AG09319 (cell line): ENCODE results near the gene NOTUM.

Source experiments
- DNase-seq: peaks from one replicate; pipeline ENCODE4 v3.0.0-alpha.2; 2010; ENCODE audit warnings: low read depth; ENCODE audit errors: extremely low read depth
- TF ChIP-seq, protein P1 (sequence below): IDR thresholded peaks from 2 replicates; pipeline ENCODE4 v1.5.1; 2011; ENCODE audit warnings: low read depth, mild to moderate bottlenecking, inconsistent platforms, low read length, moderate library complexity

Gene NOTUM

DNA sequence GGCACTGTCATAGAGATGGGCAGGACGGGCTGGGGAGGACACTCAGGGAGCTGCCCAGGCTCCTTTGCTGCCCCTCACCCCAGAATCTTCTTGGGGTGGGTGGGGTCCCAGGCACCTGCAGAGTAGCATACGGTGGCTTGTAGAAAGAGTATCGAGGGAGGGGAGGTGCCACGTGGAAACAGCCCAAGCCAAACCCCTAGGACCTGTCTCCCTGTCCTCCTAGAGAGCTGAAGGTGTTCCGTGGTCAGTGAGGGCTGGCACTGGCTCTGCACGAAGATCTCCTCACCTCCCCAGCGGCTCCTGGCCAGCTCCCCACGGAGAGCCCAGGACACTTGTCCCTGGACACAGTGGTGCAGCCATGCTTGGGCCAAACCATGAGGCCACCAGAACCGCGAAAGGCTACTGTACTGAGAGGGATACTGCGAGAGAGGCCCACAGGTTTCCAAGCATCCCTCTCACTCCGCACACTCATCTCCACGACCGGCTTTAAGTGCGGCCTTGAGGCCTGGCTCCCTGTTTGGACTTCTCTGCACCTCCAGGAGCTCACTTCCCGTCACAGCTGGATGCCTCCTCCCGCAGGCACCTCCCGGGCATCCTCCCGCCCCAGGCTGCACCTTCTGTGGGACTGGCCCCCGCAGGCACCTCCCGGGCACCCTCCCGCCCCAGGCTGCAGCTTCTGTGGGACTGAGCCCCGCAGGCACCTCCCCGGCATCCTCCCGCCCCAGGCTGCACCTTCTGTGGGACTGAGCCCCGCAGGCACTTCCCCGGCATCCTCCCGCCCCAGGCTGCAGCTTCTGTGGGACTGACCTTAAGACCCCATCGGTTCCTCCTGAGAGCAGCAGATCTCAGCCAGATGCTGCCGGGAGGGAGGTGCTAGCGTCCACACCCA is 31.5 kb downstream of the NOTUM start:
- DNase-seq, result no peak
- TF ChIP-seq, protein P1, sequence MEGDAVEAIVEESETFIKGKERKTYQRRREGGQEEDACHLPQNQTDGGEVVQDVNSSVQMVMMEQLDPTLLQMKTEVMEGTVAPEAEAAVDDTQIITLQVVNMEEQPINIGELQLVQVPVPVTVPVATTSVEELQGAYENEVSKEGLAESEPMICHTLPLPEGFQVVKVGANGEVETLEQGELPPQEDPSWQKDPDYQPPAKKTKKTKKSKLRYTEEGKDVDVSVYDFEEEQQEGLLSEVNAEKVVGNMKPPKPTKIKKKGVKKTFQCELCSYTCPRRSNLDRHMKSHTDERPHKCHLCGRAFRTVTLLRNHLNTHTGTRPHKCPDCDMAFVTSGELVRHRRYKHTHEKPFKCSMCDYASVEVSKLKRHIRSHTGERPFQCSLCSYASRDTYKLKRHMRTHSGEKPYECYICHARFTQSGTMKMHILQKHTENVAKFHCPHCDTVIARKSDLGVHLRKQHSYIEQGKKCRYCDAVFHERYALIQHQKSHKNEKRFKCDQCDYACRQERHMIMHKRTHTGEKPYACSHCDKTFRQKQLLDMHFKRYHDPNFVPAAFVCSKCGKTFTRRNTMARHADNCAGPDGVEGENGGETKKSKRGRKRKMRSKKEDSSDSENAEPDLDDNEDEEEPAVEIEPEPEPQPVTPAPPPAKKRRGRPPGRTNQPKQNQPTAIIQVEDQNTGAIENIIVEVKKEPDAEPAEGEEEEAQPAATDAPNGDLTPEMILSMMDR, result no peak

DNA sequence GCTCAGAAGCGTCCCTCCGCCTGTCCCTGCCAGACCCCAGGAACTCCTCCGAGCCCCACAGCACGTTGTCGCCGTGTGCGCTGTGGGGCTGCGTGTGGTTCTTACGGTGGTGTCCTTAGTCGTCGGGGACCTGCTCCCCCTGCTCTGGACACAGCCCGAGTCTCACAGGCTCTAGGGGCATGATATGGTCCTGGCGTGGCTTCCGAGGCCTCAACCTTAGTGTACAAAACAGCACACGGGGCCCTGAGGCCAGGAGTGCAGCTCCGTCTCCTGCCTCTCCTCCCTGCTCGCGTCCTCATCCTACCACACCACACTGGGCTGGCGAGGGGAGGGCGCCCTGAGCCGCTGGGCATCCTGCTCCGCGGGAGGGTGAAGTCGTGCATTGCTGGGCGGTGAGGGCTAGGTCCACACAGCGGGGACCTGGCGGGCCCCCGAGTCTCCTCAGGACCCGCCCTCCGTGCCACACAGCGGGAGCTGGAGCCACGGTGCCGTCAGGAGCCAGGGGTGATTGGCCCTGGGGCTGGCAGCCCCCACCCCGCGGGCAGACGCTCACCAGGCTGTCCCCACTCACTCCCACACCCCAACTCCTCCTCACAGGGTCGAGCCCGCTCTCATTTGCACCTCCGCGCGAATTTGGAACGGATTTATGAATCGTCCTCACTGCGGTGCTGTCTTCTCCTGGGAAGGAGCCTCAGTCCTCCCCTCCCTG is 32.3 kb downstream of the NOTUM start:
- TF ChIP-seq, protein P1, result no peak
- no peak for DNase-seq

DNA sequence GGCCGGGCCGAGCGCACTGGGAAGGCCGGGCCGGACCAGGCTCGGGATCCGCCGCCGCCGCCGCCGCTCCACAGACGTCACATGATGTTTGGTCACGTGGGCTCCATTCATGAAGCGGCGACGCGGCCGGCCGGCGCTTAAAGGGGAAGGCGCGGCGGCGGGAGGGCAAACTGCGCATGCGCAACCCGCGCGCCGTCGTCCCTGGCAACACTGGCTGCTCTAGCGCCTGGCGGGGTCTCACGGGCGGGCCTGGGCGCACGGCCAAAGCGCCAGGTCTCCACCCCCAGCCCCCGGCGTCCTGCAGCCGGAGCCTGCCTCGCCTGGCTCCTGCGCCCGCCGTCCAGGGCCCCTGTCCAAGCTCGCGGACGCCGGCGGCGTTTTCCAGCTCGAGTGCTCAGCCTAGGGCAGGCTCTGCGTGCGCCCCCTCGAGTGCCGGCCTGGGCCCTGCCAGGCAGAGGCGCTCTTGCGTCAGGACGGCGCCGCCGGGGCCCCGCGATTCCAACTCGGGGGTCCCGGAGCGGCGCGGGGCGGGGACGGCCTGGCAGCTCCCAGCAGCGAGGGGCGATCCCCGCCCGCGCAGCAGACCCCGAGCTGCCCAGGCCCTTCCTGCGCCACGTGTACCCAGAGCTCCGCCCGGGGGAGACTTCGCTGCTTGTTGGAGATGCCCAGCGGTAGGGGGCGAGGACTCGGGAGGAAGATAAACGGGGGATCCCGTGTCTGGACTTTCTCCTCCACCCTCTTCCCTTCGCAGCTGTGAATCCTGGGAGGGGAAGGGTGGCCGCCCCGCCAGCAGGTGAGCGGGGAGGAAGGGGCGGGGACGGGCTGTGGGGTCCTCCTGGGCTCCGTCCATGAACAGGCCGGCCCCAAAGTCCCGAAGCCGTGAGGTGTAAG is 33.1 kb downstream of the NOTUM start, which contains the start of gene MAFG:
Gene MAFG (minus strand): TSS at position 83 of the 891 bp plus-strand sequence. CDS start 4,550 bp downstream, outside the sequence.
- TF ChIP-seq, protein P1, result peak; percentile 18
- DNase-seq, result peak; percentile 88

DNA sequence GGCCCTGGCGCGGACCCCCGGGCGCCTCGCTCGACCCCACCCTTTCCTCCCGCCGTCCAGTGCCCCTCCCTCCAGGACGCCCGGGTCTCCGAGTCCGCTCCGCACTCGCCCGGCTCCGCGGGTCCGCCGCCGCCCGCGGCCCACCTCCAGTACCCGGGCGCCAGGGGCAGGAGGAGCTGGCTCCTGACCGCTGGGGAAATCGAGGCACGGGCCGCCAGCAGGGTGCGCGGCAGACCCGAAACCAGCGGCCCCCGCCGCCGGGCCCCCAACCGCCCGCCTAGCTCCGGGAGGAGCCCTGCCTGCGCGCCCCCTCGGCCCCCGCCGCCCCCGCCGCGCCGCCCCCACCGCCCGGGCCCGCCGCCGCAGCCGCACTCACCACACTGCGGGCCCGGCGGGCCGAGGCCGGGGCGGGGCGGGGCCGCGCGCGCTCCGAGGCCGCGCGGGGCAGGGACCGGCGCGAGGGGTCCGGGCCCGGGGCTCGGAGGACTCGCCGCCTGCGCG is 33.8 kb downstream of the NOTUM start:
- DNase-seq, result no peak
- TF ChIP-seq, protein P1, result no peak

DNA sequence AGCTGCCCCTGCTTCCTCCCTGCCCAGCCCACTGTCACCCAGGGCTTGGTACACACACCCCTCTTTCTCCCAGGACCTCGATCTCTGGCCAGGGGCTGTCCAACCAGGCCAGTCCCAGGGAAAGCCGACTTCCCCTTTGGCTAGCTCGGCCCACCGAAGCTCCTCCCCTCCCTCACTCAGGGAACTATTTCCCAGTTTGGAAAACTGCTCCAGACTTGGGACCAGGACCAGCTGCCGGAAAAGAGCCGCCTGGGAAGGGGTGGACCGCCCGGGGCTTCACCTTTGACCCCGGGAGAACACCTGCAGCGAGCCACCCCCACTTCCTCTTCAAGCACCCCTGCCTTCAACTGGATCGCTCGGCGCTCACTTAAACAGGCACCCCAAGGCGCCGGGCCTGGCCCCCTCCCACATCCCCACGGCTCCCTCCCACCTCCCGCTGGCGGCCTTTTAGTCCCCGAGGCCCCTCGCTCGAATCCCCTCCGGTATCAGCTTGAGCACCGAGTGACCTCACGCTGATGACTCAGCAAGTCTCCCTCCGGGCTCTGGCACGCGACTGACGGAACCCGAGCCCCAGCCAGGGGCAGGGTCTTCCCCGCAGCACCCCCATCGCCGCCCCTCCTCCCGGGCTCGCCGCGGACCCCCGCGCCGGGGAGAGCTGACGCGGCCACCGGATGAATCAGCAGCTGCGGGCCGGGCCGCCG is 34.4 kb downstream of the NOTUM start:
- TF ChIP-seq, protein P1, result no peak
- DNase-seq, result peak; percentile 65

DNA sequence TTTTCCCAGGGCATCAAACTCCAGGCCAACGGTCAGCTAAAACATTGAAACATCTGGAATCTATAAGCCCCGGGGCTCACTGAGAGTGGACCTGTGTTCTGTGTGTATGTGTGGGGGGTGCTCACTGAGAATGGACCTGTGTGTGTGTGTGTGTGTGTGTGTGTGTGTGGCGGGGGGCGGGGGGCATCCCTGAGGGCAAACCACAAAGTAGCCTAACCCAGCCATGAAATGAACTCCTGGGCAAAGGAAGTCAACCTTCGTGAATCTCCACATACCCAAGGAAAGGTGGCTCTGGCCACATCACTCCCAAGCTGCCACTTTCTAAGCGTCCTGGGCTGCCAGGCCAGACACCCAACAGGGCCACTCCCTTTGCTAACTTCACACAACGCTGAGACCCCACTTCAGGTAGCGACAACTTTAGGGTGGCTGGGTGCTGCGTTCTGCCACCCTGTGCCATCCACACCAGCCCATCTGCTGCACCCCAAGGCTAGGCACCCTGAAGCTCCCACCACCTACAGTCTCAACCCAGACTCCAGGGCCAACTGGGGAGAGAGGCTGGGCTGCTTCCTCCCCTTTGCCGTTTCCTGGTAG is 35.0 kb downstream of the NOTUM start:
- TF ChIP-seq, protein P1, result no peak
- no peak for DNase-seq
